H9 (cell line): ENCODE data around the gene GRB10. TPM values are rescaled to one million over a fixed set of nuclear protein-coding genes. Genes with fewer than 3 reads are reported as not detected.

Experiments
- DNase-seq: peaks from one replicate; pipeline ENCODE4 v3.0.0-alpha.2; 2017
- H2AFZ ChIP-seq: one replicate; pipeline ENCODE4 v1.6.1; 2013; ENCODE audit warnings: mild to moderate bottlenecking, low read length, control low read depth, moderate library complexity
- H2AK5ac ChIP-seq: 2 replicates; pipeline ENCODE4 v1.6.1; 2013; ENCODE audit warnings: low read length, control low read depth, mixed read lengths; ENCODE audit not compliant: insufficient read length
- H2BK120ac ChIP-seq: one replicate; pipeline ENCODE4 v1.6.1; 2013; ENCODE audit warnings: low read depth, mild to moderate bottlenecking, low read length, control low read depth, inconsistent platforms; ENCODE audit not compliant: poor library complexity, severe bottlenecking
- H2BK12ac ChIP-seq: 2 replicates; pipeline ENCODE4 v1.6.1; 2013; ENCODE audit warnings: low read length, control low read depth, mixed read lengths, low read depth; ENCODE audit not compliant: insufficient read length
- H2BK15ac ChIP-seq: 2 replicates; pipeline ENCODE4 v1.6.1; 2013; ENCODE audit warnings: low read depth, low read length, control low read depth
- H2BK20ac ChIP-seq: one replicate; pipeline ENCODE4 v1.6.1; 2013; ENCODE audit warnings: low read depth, mild to moderate bottlenecking, low read length, control low read depth, inconsistent platforms; ENCODE audit not compliant: poor library complexity, severe bottlenecking
- H2BK5ac ChIP-seq: 2 replicates; pipeline ENCODE4 v1.6.1; 2013; ENCODE audit warnings: low read length, control low read depth, mixed read lengths; ENCODE audit not compliant: insufficient read length
- H3K14ac ChIP-seq: 2 replicates; pipeline ENCODE4 v1.6.1; 2013; ENCODE audit warnings: low read length, control low read depth; ENCODE audit not compliant: insufficient read depth
- H3K18ac ChIP-seq: 2 replicates; pipeline ENCODE4 v1.6.1; 2013; ENCODE audit warnings: low read depth, mild to moderate bottlenecking, mixed read lengths, low read length, control low read depth; ENCODE audit not compliant: insufficient read length
- H3K23ac ChIP-seq: 2 replicates; pipeline ENCODE4 v1.6.1; 2013; ENCODE audit warnings: low read length, control low read depth, mixed read lengths, low read depth; ENCODE audit not compliant: insufficient read length
- H3K23me2 ChIP-seq: 2 replicates; pipeline ENCODE4 v1.6.1; 2013; ENCODE audit warnings: low read depth, mild to moderate bottlenecking, mixed read lengths, low read length, control low read depth; ENCODE audit not compliant: insufficient read length, poor library complexity, severe bottlenecking
- H3K27ac ChIP-seq: 2 replicates; pipeline ENCODE4 v1.5.1; 2013; ENCODE audit warnings: low read length, control low read depth, mixed read lengths, low read depth; ENCODE audit not compliant: insufficient read length
- H3K27me3 ChIP-seq: 2 replicates; pipeline ENCODE4 v1.6.1; 2013; ENCODE audit warnings: low read length, control low read depth, inconsistent platforms; ENCODE audit not compliant: insufficient read depth
- H3K4ac ChIP-seq: 2 replicates; pipeline ENCODE4 v1.6.1; 2013; ENCODE audit warnings: low read depth, mild to moderate bottlenecking, control low read depth, inconsistent platforms, low read length, moderate library complexity
- H3K4me1 ChIP-seq: 2 replicates; pipeline ENCODE4 v1.6.1; 2013; ENCODE audit warnings: low read length, control low read depth, inconsistent platforms; ENCODE audit not compliant: insufficient read depth
- H3K4me2 ChIP-seq: 2 replicates; pipeline ENCODE4 v1.6.1; 2013; ENCODE audit warnings: low read length, control low read depth, mixed read lengths; ENCODE audit not compliant: insufficient read length, insufficient read depth
- H3K56ac ChIP-seq: 2 replicates; pipeline ENCODE4 v1.6.1; 2013; ENCODE audit warnings: low read depth, mild to moderate bottlenecking, mixed read lengths, low read length, control low read depth; ENCODE audit not compliant: insufficient read length
- H3K79me1 ChIP-seq: 2 replicates; pipeline ENCODE4 v1.6.1; 2013; ENCODE audit warnings: low read depth, mild to moderate bottlenecking, moderate library complexity, low read length, control low read depth, inconsistent platforms; ENCODE audit not compliant: insufficient read depth, poor library complexity, severe bottlenecking
- H3K79me2 ChIP-seq: 2 replicates; pipeline ENCODE4 v1.6.1; 2013; ENCODE audit warnings: low read length, control low read depth, inconsistent platforms; ENCODE audit not compliant: insufficient read depth
- H3K9ac ChIP-seq: 2 replicates; pipeline ENCODE4 v1.6.1; 2013; ENCODE audit warnings: low read length, control low read depth, mixed read lengths; ENCODE audit not compliant: insufficient read length; ENCODE audit errors: extremely low read depth
- H3K9me3 ChIP-seq: one replicate; pipeline ENCODE4 v1.6.1; 2013; ENCODE audit warnings: low read depth, low read length, inconsistent platforms; ENCODE audit not compliant: control insufficient read depth
- H3T11ph ChIP-seq: one replicate; pipeline ENCODE4 v1.6.1; 2013; ENCODE audit warnings: mild to moderate bottlenecking, low read length, control low read depth, inconsistent platforms
- H4K20me1 ChIP-seq: one replicate; pipeline ENCODE4 v1.6.1; 2013; ENCODE audit not compliant: control insufficient read depth, insufficient read length, insufficient read depth
- H4K5ac ChIP-seq: 2 replicates; pipeline ENCODE4 v1.6.1; 2013; ENCODE audit warnings: low read depth, mild to moderate bottlenecking, mixed read lengths, low read length, control low read depth; ENCODE audit not compliant: insufficient read length
- H4K8ac ChIP-seq: replicated peaks from 2 replicates; pipeline ENCODE4 v1.6.1; 2013; ENCODE audit warnings: low read length, control low read depth, mixed read lengths, low read depth; ENCODE audit not compliant: insufficient read length
- H4K91ac ChIP-seq: 2 replicates; pipeline ENCODE4 v1.6.1; 2013; ENCODE audit warnings: low read depth, mild to moderate bottlenecking, moderate library complexity, mixed read lengths, low read length, control low read depth; ENCODE audit not compliant: insufficient read length
- H3K27ac Mint-ChIP-seq, 3 experiments: 2 replicates in 2 of 3; 3 replicates in 1 of 3; pipeline ENCODE4 v1.8.0; 2020 to 2021; ENCODE audit warnings: mixed read lengths in 3 of 3, mild to moderate bottlenecking in 1 of 3, moderate library complexity in 1 of 3
- H3K27me3 Mint-ChIP-seq: 2 replicates; pipeline ENCODE4 v1.8.0; 2021; ENCODE audit warnings: low read depth, mild to moderate bottlenecking, moderate library complexity, mixed read lengths
- H3K36me3 Mint-ChIP-seq, 3 experiments: 2 replicates in 2 of 3; 3 replicates in 1 of 3; pipeline ENCODE4 v1.8.0; 2020 to 2021; ENCODE audit warnings: low read depth in 3 of 3, mixed read lengths in 3 of 3; ENCODE audit not compliant: insufficient read depth in 1 of 3
- H3K4me1 Mint-ChIP-seq, 2 experiments: 2 replicates each; pipeline ENCODE4 v1.8.0; 2020; ENCODE audit warnings: mixed read lengths in 2 of 2
- H3K4me3 Mint-ChIP-seq, 2 experiments: 2 replicates in 1 of 2; 3 replicates in 1 of 2; pipeline ENCODE4 v1.8.0; 2020 to 2021; ENCODE audit warnings: mild to moderate bottlenecking in 2 of 2, mixed read lengths in 2 of 2, moderate library complexity in 1 of 2
- H3K9me3 Mint-ChIP-seq, 2 experiments: 2 replicates in 1 of 2; 3 replicates in 1 of 2; pipeline ENCODE4 v1.8.0; 2020; ENCODE audit warnings: mild to moderate bottlenecking in 2 of 2, mixed read lengths in 2 of 2, moderate library complexity in 1 of 2
- CTCF ChIP-seq: fragments of 200-600 bp; sonication (generic); conservative IDR thresholded peaks from 3 replicates; pipeline ENCODE4 v1.8.0; 2021; ENCODE audit warnings: antibody characterized with exemption, mild to moderate bottlenecking
- WGBS: extraction: QIAGEN DNeasy Blood & Tissue Kit; methylation state at CpG from one replicate; pipeline ENCODE4 v1.1.7; 2013; ENCODE audit warnings: missing lambda C conversion rate, low lambda C conversion rate, mixed read lengths; ENCODE audit not compliant: insufficient read length; ENCODE audit errors: extremely low coverage; 5-methylcytosine and 5-hydroxymethylcytosine counted together
- total RNA-seq: library from RNA; stranded (reverse); gene quantifications from 2 replicates; pipeline ENCODE4 v1.2.1, GENCODE V29; 2021

GRB10 gene
- total RNA-seq, 1 experiment from 2014 or later = 108 TPM

GRCh38 chr7:50640256-50640655 is 142.4 kb downstream of the GRB10 start:
- H3K4me2 ChIP-seq = no peak overlapping the region
- H2BK15ac ChIP-seq = no peak overlapping the region
- H2BK12ac ChIP-seq = no peak overlapping the region
- Mint-ChIP-seq H3K36me3 (peaks cover 2 to 33% (median 23%) of the 10 kb centered on the region in 3 experiments; a peak in 6 of 7 replicates), H3K9me3 (peaks cover 4 to 13% of the 10 kb centered on the region in 2 experiments; a peak in 4 of 5 replicates), H3K4me1 (peaks cover 9% of the 10 kb centered on the region in 2 experiments), H3K4me3 (no peak overlapping the region), H3K27ac (no peak overlapping the region), H3K27me3 (no peaks in the 10 kb centered on the region; the same call in 1 of the 2 replicates)
- WGBS = no CpG with 5 or more reads among the region's 2 CpGs
- no peak overlapping the region for H3K4ac ChIP-seq
- no peak overlapping the region for H3K23ac ChIP-seq
- H3K18ac ChIP-seq = no peak overlapping the region
- H2AK5ac ChIP-seq = no peak overlapping the region
- H3K9ac ChIP-seq = no peak overlapping the region
- no peak overlapping the region for H2BK120ac ChIP-seq
- no peak overlapping the region for H4K5ac ChIP-seq
- H3K14ac ChIP-seq = no peak overlapping the region
- no peak overlapping the region for H3T11ph ChIP-seq
- no peaks in the 10 kb centered on the region for H3K23me2 ChIP-seq
- H3K79me2 ChIP-seq = no peaks in the 10 kb centered on the region
- no peaks in the 10 kb centered on the region for H3K9me3 ChIP-seq
- H4K8ac ChIP-seq = no peak overlapping the region
- no peak overlapping the region for H2BK5ac ChIP-seq
- H3K27ac ChIP-seq = no peak overlapping the region
- no peak overlapping the region for H3K56ac ChIP-seq
- H3K27me3 ChIP-seq = no peaks in the 10 kb centered on the region
- DNase-seq = no peak
- H4K20me1 ChIP-seq = no peaks in the 10 kb centered on the region
- H4K91ac ChIP-seq = no peak overlapping the region
- no peaks in the 10 kb centered on the region for H3K4me1 ChIP-seq
- no peak overlapping the region for H2BK20ac ChIP-seq
- no peak for TF ChIP-seq CTCF
- H3K79me1 ChIP-seq = no peaks in the 10 kb centered on the region
- no peak overlapping the region for H2AFZ ChIP-seq
